AG04450 (cell line): Measurements from ENCODE around the gene WDR5. TPM values are rescaled to one million over a fixed set of nuclear protein-coding genes. Genes with fewer than 3 reads are reported as not detected.

Experiments used
- CTCF ChIA-PET: fragments of 300-600, 350-600 bp; formaldehyde crosslinking; extraction: SDS; loops from one replicate; lab custom pipeline; 2022; ENCODE audit warnings: antibody characterized with exemption, inconsistent platforms; lab: Charles Lee
- POLR2A ChIA-PET: fragments of 350-600 bp; formaldehyde crosslinking; extraction: SDS; loops from one replicate; lab custom pipeline; 2021; ENCODE audit warnings: antibody characterized with exemption, inconsistent platforms; lab: Yijun Ruan, JAX
- DNase-seq: peaks from one replicate; pipeline ENCODE4 v3.0.0-alpha.2; 2011; ENCODE audit warnings: low read depth, low spot score
- H3K27ac ChIP-seq: one replicate; pipeline ENCODE4 v1.5.1; 2012; ENCODE audit warnings: low read depth, low read length, control low read depth
- H3K27me3 ChIP-seq: one replicate; pipeline ENCODE4 v1.6.0; 2012; ENCODE audit warnings: low read length; ENCODE audit not compliant: control insufficient read depth, insufficient read depth
- H3K4me3 ChIP-seq: 2 replicates; pipeline ENCODE4 v1.5.1; 2011; ENCODE audit warnings: mild to moderate bottlenecking, low read depth, low read length, control low read depth
- H3K9me3 ChIP-seq: 2 replicates; pipeline ENCODE4 v1.5.1; 2012; ENCODE audit warnings: low read length; ENCODE audit not compliant: control insufficient read depth, insufficient read depth
- CTCF ChIP-seq: IDR thresholded peaks from 2 replicates; pipeline ENCODE4 v1.5.1; 2011; ENCODE audit warnings: low read depth, low read length, control low read depth, inconsistent platforms
- polyA plus RNA-seq: library from polyadenylated mRNA; depleted of rRNA; stranded (reverse); fragments of >200 nt; gene quantifications from 2 replicates; pipeline ENCODE4 v1.2.3, GENCODE V29; 2011

The WDR5 gene
- polyA plus RNA-seq, 1 experiment = 22.3 TPM

- H3K9me3 ChIP-seq = no peaks in the 10 kb centered on the region; the same call in 1 of the 2 replicates
- ChIA-PET POLR2A (no interaction called here), CTCF (interaction anchor here (0.9 to 1.0 kb wide), 2 partner anchors 9 to 137 kb away, joined by 3 to 5 read pairs; partner anchors contain the start of gene BRD3OS)
- DNase-seq = no peak
- H3K4me3 ChIP-seq = no peak overlapping the region
- no peak for TF ChIP-seq CTCF
- H3K27ac ChIP-seq = no peak overlapping the region
- no peaks in the 10 kb centered on the region for H3K27me3 ChIP-seq
These were observed 26.4 kb downstream of the WDR5 start for GRCh38 chr9:134162212-134162775.

- no peak for DNase-seq
- ChIA-PET CTCF (interaction anchor here (0.9 kb wide), 1 partner anchor 138 kb away, joined by 5 read pairs; the partner anchor contains the start of gene BRD3OS), POLR2A (no interaction called here)
- Histone ChIP-seq H3K27me3 (no peaks in the 10 kb centered on the region), H3K9me3 (no peaks in the 10 kb centered on the region; the same call in 1 of the 2 replicates), H3K27ac (peak overlapping the region; percentile 77), H3K4me3 (peak overlapping the region; percentile 45)
- TF ChIP-seq CTCF = no peak
These were observed 27.1 kb downstream of the WDR5 start for GRCh38 chr9:134162926-134163370.

- peaks cover 1% of the 10 kb centered on the region for H3K9me3 ChIP-seq
- H3K27me3 ChIP-seq = no peaks in the 10 kb centered on the region
- ChIA-PET POLR2A (interaction anchor here (0.6 to 1.1 kb wide), 7 partner anchors 23 to 1331 kb away, joined by 3 to 9 read pairs (median 4); no protein-coding TSS in a partner anchor), CTCF (interaction anchor here (0.9 kb wide), 1 partner anchor 139 kb away, joined by 5 read pairs; the partner anchor contains the start of gene BRD3OS)
- TF ChIP-seq CTCF = peak; percentile 45
- peak overlapping the region; percentile 45 for H3K4me3 ChIP-seq
- no peak for DNase-seq
- H3K27ac ChIP-seq = peak overlapping the region; percentile 77
These were observed 27.7 kb downstream of the WDR5 start for GRCh38 chr9:134163371-134164196.

- H3K27ac ChIP-seq = no peak overlapping the region
- no peak overlapping the region for H3K4me3 ChIP-seq
- ChIA-PET POLR2A (interaction anchor here (0.6 to 1.1 kb wide), 8 partner anchors 10 to 291 kb away, joined by 3 to 6 read pairs (median 4); partner anchors contain the start of gene BRD3OS), CTCF (interaction anchor here (1.3 kb wide), 1 partner anchor 278 kb away, joined by 6 read pairs; no protein-coding TSS in a partner anchor)
- TF ChIP-seq CTCF = no peak
- peaks cover 5% of the 10 kb centered on the region for H3K9me3 ChIP-seq
- no peaks in the 10 kb centered on the region for H3K27me3 ChIP-seq
- no peak for DNase-seq
These were observed 29.0 kb downstream of the WDR5 start for GRCh38 chr9:134164879-134165278.
